BLaER1 treated with 17β-estradiol and CSF1 and Interleukin-3, amounts not matched to agents 10 nM and 100 nM (cell line): Measurements from ENCODE around the gene DTL.

Source experiments
- H3K27ac ChIP-seq, 11 experiments: shearing (Covaris generic); formaldehyde crosslinking; 2 replicates each; pipeline ENCODE4 v1.8.1; 2022
- H3K27me3 ChIP-seq, 11 experiments: shearing (Covaris generic); formaldehyde crosslinking; 2 replicates each; pipeline ENCODE4 v1.8.1; 2022
- H3K36me3 ChIP-seq, 11 experiments: shearing (Covaris generic); formaldehyde crosslinking; 2 replicates each; pipeline ENCODE4 v1.8.1; 2022
- H3K4me1 ChIP-seq, 10 experiments: shearing (Covaris generic); formaldehyde crosslinking; 2 replicates each; pipeline ENCODE4 v1.8.1; 2022
- H3K4me2 ChIP-seq, 11 experiments: shearing (Covaris generic); formaldehyde crosslinking; 2 replicates each; pipeline ENCODE4 v1.8.1; 2022
- H3K4me3 ChIP-seq, 10 experiments: shearing (Covaris generic); formaldehyde crosslinking; 2 replicates each; pipeline ENCODE4 v1.8.1; 2022
- H3K9ac ChIP-seq, 11 experiments: shearing (Covaris generic); formaldehyde crosslinking; 2 replicates each; pipeline ENCODE4 v1.8.1; 2022
- H3K9me3 ChIP-seq, 11 experiments: shearing (Covaris generic); formaldehyde crosslinking; replicated peaks in 1 of 11; 2 replicates each; pipeline ENCODE4 v1.8.1; 2022
- H4K20me1 ChIP-seq, 11 experiments: shearing (Covaris generic); formaldehyde crosslinking; 2 replicates each; pipeline ENCODE4 v1.8.1; 2022
- Cebpa-rat ChIP-seq, 11 experiments: shearing (Covaris generic); IDR thresholded peaks; 2 replicates each; pipeline ENCODE4 v1.8.1; 2022

DTL gene

DNA sequence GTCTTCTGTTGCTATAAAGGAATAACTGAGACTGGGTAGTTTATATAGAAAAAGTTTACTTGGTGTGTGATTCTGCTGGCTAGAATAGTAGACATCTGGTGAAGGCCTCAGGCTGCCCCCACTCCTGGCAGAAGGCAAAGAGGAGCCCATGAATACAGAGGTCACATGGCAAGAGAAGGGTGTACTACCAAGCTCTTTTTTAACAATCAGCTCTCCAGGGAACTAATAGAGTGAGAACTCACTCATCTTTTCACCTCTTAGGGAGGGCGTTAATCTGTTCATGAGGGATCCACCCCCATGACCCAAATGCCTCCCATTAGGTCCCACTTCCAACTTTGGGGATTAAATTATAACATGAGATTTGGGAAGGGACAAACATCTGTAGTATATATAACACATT lies 9.3 kb downstream of the DTL start:
- no peak overlapping the region for H3K4me3 ChIP-seq
- H3K27me3 ChIP-seq, result no peaks in the 10 kb centered on the region
- H3K36me3 ChIP-seq, result peaks cover 0 to 100% (median 85%) of the 10 kb centered on the region in 11 experiments; a peak in 19 of 22 replicates
- H3K4me1 ChIP-seq, result peaks cover 9 to 15% (median 11%) of the 10 kb centered on the region in 10 experiments; a peak in 19 of 20 replicates
- H3K4me2 ChIP-seq, result no peak overlapping the region
- TF ChIP-seq Cebpa-rat (IDR thresholded peaks at IDR 0.05), result no peak
- peaks cover 0 to 5% (median 0%) of the 10 kb centered on the region in 11 experiments; a peak in 3 of 22 replicates for H3K9me3 ChIP-seq
- H3K27ac ChIP-seq, result no peak overlapping the region
- H3K9ac ChIP-seq, result no peak overlapping the region
- H4K20me1 ChIP-seq, result peaks cover 0 to 49% (median 10%) of the 10 kb centered on the region in 11 experiments; a peak in 7 of 22 replicates

DNA sequence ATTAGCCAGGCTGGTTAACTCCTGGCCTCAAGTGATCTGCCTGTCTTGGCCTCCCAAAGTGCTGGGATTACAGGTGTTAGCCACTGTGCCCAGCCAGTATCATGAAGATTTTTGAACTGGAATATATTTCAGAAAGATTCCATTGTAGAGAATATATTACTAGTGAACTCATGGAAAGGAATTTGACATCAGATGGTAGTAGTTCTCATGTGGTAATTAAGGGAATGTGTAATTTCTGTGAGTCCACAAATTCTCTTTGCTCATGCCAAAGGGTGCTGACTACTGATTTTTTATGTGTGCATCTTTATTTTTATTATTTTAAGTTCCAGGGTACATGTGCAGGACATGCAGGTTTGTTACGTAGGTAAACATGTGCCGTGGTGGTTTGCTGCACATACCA lies 10.4 kb downstream of the DTL start:
- H3K27me3 ChIP-seq, result no peaks in the 10 kb centered on the region
- peaks cover 0 to 5% (median 0%) of the 10 kb centered on the region in 11 experiments; a peak in 3 of 22 replicates for H3K9me3 ChIP-seq
- no peak overlapping the region for H3K4me3 ChIP-seq
- peaks cover 0 to 100% (median 94%) of the 10 kb centered on the region in 11 experiments; a peak in 19 of 22 replicates for H3K36me3 ChIP-seq
- H4K20me1 ChIP-seq, result peaks cover 0 to 47% (median 10%) of the 10 kb centered on the region in 11 experiments; a peak in 7 of 22 replicates
- H3K9ac ChIP-seq, result no peak overlapping the region
- TF ChIP-seq Cebpa-rat (IDR thresholded peaks at IDR 0.05), result no peak
- no peak overlapping the region for H3K27ac ChIP-seq
- H3K4me2 ChIP-seq, result no peak overlapping the region
- H3K4me1 ChIP-seq, result peaks cover 1 to 5% (median 2%) of the 10 kb centered on the region in 10 experiments; a peak in 19 of 20 replicates

- TF ChIP-seq Cebpa-rat (IDR thresholded peaks at IDR 0.05), result no peak
- H3K36me3 ChIP-seq, result peaks cover 11 to 100% (median 90%) of the 10 kb centered on the region in 11 experiments; a peak in 21 of 22 replicates
- H4K20me1 ChIP-seq, result no peaks in the 10 kb centered on the region
- no peak overlapping the region for H3K9ac ChIP-seq
- no peak overlapping the region for H3K27ac ChIP-seq
- H3K4me3 ChIP-seq, result no peak overlapping the region
- H3K4me2 ChIP-seq, result peak overlapping the region in 3 of 11 experiments; percentile 2 to 64 (median 60); a peak in 5 of 22 replicates
- no peaks in the 10 kb centered on the region for H3K27me3 ChIP-seq
- H3K4me1 ChIP-seq, result peaks cover 0 to 44% (median 27%) of the 10 kb centered on the region in 10 experiments; a peak in 12 of 20 replicates
- H3K9me3 ChIP-seq, result peaks cover 24 to 48% (median 41%) of the 10 kb centered on the region in 11 experiments
Measured at GRCh38 chr1:212053993-212054392, 18.4 kb downstream of the DTL start.

DNA sequence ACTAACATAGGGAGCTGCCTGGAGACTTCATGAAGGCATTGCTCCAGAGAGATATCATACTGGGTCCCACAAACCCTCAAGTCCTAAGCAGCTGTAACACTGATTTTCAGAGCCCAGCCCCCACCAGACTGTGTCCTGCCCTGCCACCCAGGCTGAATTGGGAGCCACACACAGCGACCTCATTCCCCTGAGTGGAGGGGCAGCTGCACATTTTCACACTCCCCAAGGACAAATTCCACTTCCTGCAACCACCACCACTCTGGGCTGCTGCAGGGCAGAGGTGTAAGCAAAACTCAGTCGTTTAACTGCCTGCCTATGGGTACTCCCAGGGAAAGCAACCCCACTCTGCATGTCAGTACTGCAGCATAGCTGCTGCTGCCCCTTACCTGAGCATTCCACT lies 19.8 kb downstream of the DTL start:
- no peak for TF ChIP-seq Cebpa-rat (IDR thresholded peaks at IDR 0.05)
- no peaks in the 10 kb centered on the region; a peak in 1 of 22 replicates for H4K20me1 ChIP-seq
- no peak overlapping the region for H3K9ac ChIP-seq
- peaks cover 24 to 48% (median 41%) of the 10 kb centered on the region in 11 experiments for H3K9me3 ChIP-seq
- H3K36me3 ChIP-seq, result peaks cover 11 to 99% (median 80%) of the 10 kb centered on the region in 11 experiments; a peak in 21 of 22 replicates
- no peaks in the 10 kb centered on the region for H3K27me3 ChIP-seq
- peak overlapping the region in 2 of 11 experiments; percentile 15 to 54; a peak in 3 of 22 replicates for H3K27ac ChIP-seq
- peak overlapping the region in 7 of 11 experiments; percentile 11 to 67 (median 59); a peak in 13 of 22 replicates for H3K4me2 ChIP-seq
- H3K4me3 ChIP-seq, result peak overlapping the region in 2 of 10 experiments; percentile 3 to 14; a peak in 1 of 20 replicates
- H3K4me1 ChIP-seq, result peaks cover 0 to 44% (median 27%) of the 10 kb centered on the region in 10 experiments; a peak in 12 of 20 replicates

DNA sequence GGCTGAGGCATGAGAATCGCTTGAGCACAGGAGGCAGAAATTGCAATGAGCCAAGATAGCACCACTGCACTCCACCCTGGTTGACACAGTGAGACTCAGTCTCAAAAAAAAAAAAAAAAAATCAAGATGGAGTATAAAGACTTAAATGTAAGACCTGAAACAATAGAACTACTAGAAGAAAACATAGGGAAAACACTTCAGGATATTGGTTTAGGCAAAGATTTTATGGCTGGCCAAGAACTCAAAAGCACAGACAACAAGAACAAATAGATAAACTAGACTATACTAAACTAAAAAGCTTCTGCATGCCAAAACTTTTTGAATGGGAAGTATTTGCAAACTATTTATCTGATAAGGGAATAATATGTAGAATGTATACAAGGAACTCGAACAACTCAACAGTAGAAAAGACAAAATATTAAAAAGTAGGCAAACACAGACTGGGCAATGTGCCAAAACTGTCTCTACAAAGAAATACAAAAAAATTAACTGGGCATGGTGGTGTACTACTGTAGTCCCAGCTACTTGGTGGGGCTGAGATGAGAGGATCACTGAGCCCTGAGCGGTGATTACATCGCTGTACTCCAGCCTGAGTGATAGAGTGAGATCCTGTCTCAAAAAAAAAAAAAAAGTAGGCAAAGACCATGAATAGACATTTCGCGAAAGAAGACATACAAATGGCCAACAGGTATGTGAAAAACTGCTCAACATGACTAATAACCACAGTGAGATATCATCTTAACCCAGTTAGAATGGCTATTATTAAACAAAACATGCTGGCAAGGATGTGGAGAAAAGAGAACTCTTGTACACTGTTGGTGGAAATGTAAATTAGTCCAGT lies 25.3 kb downstream of the DTL start:
- no peak for TF ChIP-seq Cebpa-rat (IDR thresholded peaks at IDR 0.05)
- Histone ChIP-seq H3K4me3 (no peak overlapping the region), H3K4me2 (no peak overlapping the region), H3K9me3 (peaks cover 20 to 26% (median 23%) of the 10 kb centered on the region in 11 experiments), H3K9ac (no peak overlapping the region), H4K20me1 (peaks cover 0 to 13% (median 0%) of the 10 kb centered on the region in 11 experiments; a peak in 3 of 22 replicates), H3K36me3 (peaks cover 5 to 91% (median 59%) of the 10 kb centered on the region in 11 experiments; a peak in 21 of 22 replicates), H3K27me3 (no peaks in the 10 kb centered on the region), H3K4me1 (peaks cover 0 to 3% (median 0%) of the 10 kb centered on the region in 10 experiments; a peak in 7 of 20 replicates), H3K27ac (no peak overlapping the region)

GRCh38 chr1:212062832-212063438 lies 27.4 kb downstream of the DTL start:
- peaks cover 0 to 13% (median 0%) of the 10 kb centered on the region in 11 experiments; a peak in 3 of 22 replicates for H4K20me1 ChIP-seq
- H3K4me2 ChIP-seq, result no peak overlapping the region
- peaks cover under 1 to 5% (median 2%) of the 10 kb centered on the region in 11 experiments; a peak in 14 of 22 replicates for H3K9me3 ChIP-seq
- no peak overlapping the region for H3K27ac ChIP-seq
- no peaks in the 10 kb centered on the region for H3K27me3 ChIP-seq
- H3K4me3 ChIP-seq, result no peak overlapping the region
- no peaks in the 10 kb centered on the region for H3K4me1 ChIP-seq
- no peak overlapping the region for H3K9ac ChIP-seq
- H3K36me3 ChIP-seq, result peaks cover 0 to 91% (median 59%) of the 10 kb centered on the region in 11 experiments; a peak in 19 of 22 replicates
- TF ChIP-seq Cebpa-rat (IDR thresholded peaks at IDR 0.05), result no peak

DNA sequence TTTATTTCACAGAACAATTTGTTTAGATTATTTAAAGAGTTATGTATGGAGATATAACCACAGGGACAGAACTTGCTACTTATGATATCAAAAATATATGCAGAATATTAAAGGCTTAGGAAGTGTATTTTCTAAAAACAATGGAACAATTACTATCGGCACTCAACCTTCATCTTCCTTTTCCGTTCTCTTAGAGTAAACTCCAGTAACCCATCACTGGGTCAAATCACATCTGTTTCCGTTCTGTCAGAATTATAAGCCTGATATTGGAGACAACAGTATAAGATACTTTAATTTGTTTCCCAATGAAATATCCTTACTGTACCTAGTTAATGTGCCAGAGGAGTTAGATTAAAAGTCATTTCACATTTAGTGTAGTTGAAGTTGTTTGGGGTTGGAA lies 32.2 kb downstream of the DTL start:
- no peak for TF ChIP-seq Cebpa-rat (IDR thresholded peaks at IDR 0.05)
- Histone ChIP-seq H3K36me3 (peaks cover 0 to 100% (median 94%) of the 10 kb centered on the region in 11 experiments; a peak in 19 of 22 replicates), H3K27ac (no peak overlapping the region)

GRCh38 chr1:212070720-212071302 lies 35.3 kb downstream of the DTL start:
- Histone ChIP-seq H3K4me2 (no peak overlapping the region), H3K27me3 (no peaks in the 10 kb centered on the region), H3K9ac (no peak overlapping the region), H3K4me1 (no peaks in the 10 kb centered on the region), H3K4me3 (no peak overlapping the region), H3K27ac (no peak overlapping the region), H3K9me3 (no peaks in the 10 kb centered on the region), H3K36me3 (peaks cover 0 to 98% (median 92%) of the 10 kb centered on the region in 11 experiments; a peak in 19 of 22 replicates), H4K20me1 (peaks cover 0 to 8% (median 0%) of the 10 kb centered on the region in 11 experiments; a peak in 2 of 22 replicates)
- TF ChIP-seq Cebpa-rat (IDR thresholded peaks at IDR 0.05), result no peak

More for the DNA sequence above, 32.2 kb downstream of the DTL start:
- Histone ChIP-seq H3K4me3 (no peak overlapping the region), H3K9me3 (no peaks in the 10 kb centered on the region), H3K4me1 (no peaks in the 10 kb centered on the region), H4K20me1 (peaks cover 0 to 8% (median 0%) of the 10 kb centered on the region in 11 experiments; a peak in 3 of 22 replicates), H3K27me3 (no peaks in the 10 kb centered on the region), H3K4me2 (no peak overlapping the region), H3K9ac (no peak overlapping the region)
